Measurements from ENCODE around the gene SNX24.

The SNX24 gene

DNA sequence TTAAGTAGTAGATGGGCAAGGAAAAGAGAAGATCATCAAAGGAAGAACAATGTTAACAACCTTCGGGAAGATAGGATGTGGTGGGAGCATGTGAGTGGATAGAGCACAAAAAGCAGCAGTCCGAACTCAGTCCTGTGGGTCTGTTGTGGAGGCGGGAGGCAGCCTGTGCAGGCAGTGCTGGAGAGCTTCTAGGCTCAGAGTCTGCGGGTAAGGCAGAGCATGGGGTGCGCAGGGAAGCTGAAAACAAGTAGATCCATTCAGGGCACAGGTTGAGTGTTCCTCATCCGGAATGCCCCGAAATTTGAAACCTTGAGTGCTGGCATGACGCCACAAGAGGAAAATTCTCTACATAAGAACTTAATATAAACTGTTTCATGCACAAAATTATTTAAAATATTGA is 106.2 kb downstream of the SNX24 start:
- no peaks in the 10 kb centered on the region for H4K20me1 ChIP-seq (ENCODE audit: insufficient read depth, low read length)
- DNase-seq, result no peak
- ATAC-seq (ENCODE audit: insufficient read depth, low read depth), result no peak
- H3K36me3 ChIP-seq (ENCODE audit: insufficient read depth, low read length), result no peaks in the 10 kb centered on the region
- no peaks in the 10 kb centered on the region for H3K4me1 ChIP-seq (ENCODE audit: insufficient read depth, low read length)
- H3K79me2 ChIP-seq (ENCODE audit: insufficient read depth, low read length), result no peaks in the 10 kb centered on the region
- H2AFZ ChIP-seq (ENCODE audit: low read depth, low read length), result no peak overlapping the region
- H3K9me3 ChIP-seq (ENCODE audit: insufficient read depth, low read length, severe bottlenecking), result no peaks in the 10 kb centered on the region
- no peak overlapping the region for H3K4me2 ChIP-seq (ENCODE audit: insufficient read depth, low read length)
- H3K9ac ChIP-seq (ENCODE audit: low read depth, low read length), result no peak overlapping the region
- TF ChIP-seq CTCF (IDR thresholded peaks at IDR 0.05; ENCODE audit: borderline replicate concordance, extremely low read depth, low read length, poor library complexity, severe bottlenecking) (no peak), EZH2 (IDR thresholded peaks at IDR 0.05; ENCODE audit: borderline replicate concordance, low read depth, low read length, severe bottlenecking) (no peak)
- no peaks in the 10 kb centered on the region for H3K27me3 ChIP-seq (ENCODE audit: insufficient read depth, low read length, poor library complexity)
- no peak overlapping the region for H3K27ac ChIP-seq (ENCODE audit: low read length)
- no peak overlapping the region for H3K4me3 ChIP-seq (ENCODE audit: low read depth in 1 of 2, low read length in 2 of 2)

DNA sequence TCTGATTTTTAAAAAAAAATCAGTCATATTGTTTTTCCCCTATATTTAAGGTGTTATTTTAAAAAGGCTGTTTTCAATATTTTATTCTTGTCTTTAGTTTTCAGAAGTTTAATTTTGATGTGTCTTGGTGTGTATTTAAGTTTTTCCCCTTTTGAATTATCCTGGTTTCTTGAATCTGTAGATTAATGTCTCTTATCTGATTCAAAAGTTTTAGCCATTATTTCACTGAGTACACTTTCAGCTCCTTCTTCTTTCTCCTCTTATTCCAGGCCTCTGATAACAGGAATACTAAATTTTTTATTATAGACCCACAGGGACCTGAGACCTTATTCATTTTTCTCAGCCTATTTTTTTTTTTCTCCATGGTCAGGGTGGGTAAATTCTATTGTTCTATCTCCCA is 109.3 kb downstream of the SNX24 start:
- Histone ChIP-seq H3K27me3 (ENCODE audit: insufficient read depth, low read length, poor library complexity) (no peaks in the 10 kb centered on the region), H2AFZ (ENCODE audit: low read depth, low read length) (no peak overlapping the region), H3K4me1 (ENCODE audit: insufficient read depth, low read length) (no peaks in the 10 kb centered on the region), H3K9me3 (ENCODE audit: insufficient read depth, low read length, severe bottlenecking) (no peaks in the 10 kb centered on the region), H3K4me2 (ENCODE audit: insufficient read depth, low read length) (no peak overlapping the region), H4K20me1 (ENCODE audit: insufficient read depth, low read length) (no peaks in the 10 kb centered on the region), H3K36me3 (ENCODE audit: insufficient read depth, low read length) (no peaks in the 10 kb centered on the region), H3K79me2 (ENCODE audit: insufficient read depth, low read length) (no peaks in the 10 kb centered on the region), H3K4me3 (ENCODE audit: low read depth in 1 of 2, low read length in 2 of 2) (no peak overlapping the region), H3K9ac (ENCODE audit: low read depth, low read length) (no peak overlapping the region), H3K27ac (ENCODE audit: low read length) (no peak overlapping the region)
- TF ChIP-seq CTCF (IDR thresholded peaks at IDR 0.05; ENCODE audit: borderline replicate concordance, extremely low read depth, low read length, poor library complexity, severe bottlenecking), result no peak
- no peak for TF ChIP-seq EZH2 (IDR thresholded peaks at IDR 0.05; ENCODE audit: borderline replicate concordance, low read depth, low read length, severe bottlenecking)
- DNase-seq (no peak), ATAC-seq (ENCODE audit: insufficient read depth, low read depth) (no peak)

DNA sequence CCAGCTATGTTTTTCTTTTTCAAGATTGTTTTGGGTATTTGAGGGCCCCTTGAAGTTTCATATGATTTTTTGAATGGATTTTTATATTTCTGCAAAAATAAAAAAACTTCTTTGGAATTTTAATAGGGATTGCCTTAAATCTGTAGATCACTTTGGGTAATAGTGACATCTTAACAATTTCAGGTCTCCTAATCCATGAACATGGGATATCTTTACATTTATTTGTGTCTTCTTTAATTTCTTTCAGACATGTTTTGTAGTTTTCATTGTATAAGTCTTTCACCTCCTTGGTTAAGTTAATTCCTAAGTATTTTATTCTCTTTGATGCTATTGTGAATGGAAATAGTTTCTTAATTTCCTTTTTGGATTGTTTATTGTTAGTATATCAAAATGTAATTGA is 112.0 kb downstream of the SNX24 start:
- Histone ChIP-seq H3K9me3 (ENCODE audit: insufficient read depth, low read length, severe bottlenecking) (no peaks in the 10 kb centered on the region), H3K79me2 (ENCODE audit: insufficient read depth, low read length) (no peaks in the 10 kb centered on the region), H3K36me3 (ENCODE audit: insufficient read depth, low read length) (no peaks in the 10 kb centered on the region), H4K20me1 (ENCODE audit: insufficient read depth, low read length) (no peaks in the 10 kb centered on the region), H3K27ac (ENCODE audit: low read length) (no peak overlapping the region), H3K4me1 (ENCODE audit: insufficient read depth, low read length) (no peaks in the 10 kb centered on the region), H2AFZ (ENCODE audit: low read depth, low read length) (no peak overlapping the region), H3K9ac (ENCODE audit: low read depth, low read length) (no peak overlapping the region), H3K4me2 (ENCODE audit: insufficient read depth, low read length) (no peak overlapping the region), H3K27me3 (ENCODE audit: insufficient read depth, low read length, poor library complexity) (no peaks in the 10 kb centered on the region), H3K4me3 (ENCODE audit: low read depth in 1 of 2, low read length in 2 of 2) (no peak overlapping the region)
- DNase-seq (no peak), ATAC-seq (ENCODE audit: insufficient read depth, low read depth) (no peak)
- no peak for TF ChIP-seq EZH2 (IDR thresholded peaks at IDR 0.05; ENCODE audit: borderline replicate concordance, low read depth, low read length, severe bottlenecking)
- no peak for TF ChIP-seq CTCF (IDR thresholded peaks at IDR 0.05; ENCODE audit: borderline replicate concordance, extremely low read depth, low read length, poor library complexity, severe bottlenecking)

All from DND-41 (cell line).